GM23248 (cell line): ENCODE data around the gene PTPN21.

Source experiments
- EZH2 ChIP-seq: fragments of 200-600 bp; sonication (generic); IDR thresholded peaks from 2 replicates; pipeline ENCODE4 v1.6.1; 2018; ENCODE audit warnings: antibody characterized with exemption, mild to moderate bottlenecking; ENCODE audit not compliant: insufficient read depth, poor library complexity, severe bottlenecking
- EZH2phosphoT487 ChIP-seq: fragments of 200-600 bp; sonication (generic); IDR thresholded peaks from 2 replicates; pipeline ENCODE4 v1.6.1; 2018; ENCODE audit warnings: antibody characterized with exemption, moderate library complexity, mild to moderate bottlenecking, low read depth; ENCODE audit not compliant: insufficient read depth

DNA sequence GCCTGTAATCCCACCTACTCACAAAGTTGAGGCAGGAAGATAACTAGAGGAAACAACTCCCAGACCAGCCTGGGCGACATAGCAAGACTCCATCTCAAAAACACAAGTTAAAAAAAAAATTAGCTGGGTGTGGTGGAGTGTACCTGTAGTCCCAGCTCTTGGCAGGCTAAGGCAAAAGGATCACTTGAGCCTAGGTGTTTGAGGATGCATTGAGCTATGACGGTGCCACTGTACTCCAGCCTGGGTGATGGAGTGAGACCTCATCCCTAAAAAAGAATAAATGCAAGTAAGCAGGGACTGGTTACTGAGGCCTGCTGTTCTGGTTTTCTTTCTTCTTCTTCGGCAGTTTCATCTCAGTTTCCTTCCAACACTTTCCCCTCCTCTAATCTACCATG lies 7.4 kb downstream of the PTPN21 start:
- no peak for TF ChIP-seq EZH2
- TF ChIP-seq EZH2phosphoT487, result no peak
